K562 (cell line): ENCODE measurements around the gene DYSF. TPM values are rescaled to one million over a fixed set of nuclear protein-coding genes. Genes with fewer than 3 reads are reported as not detected.
A peak's percentile ranks its signal among the peaks of the same experiment; 100 is the strongest.

ENCODE experiments used
- ATAC-seq: fragments of 200-7000 bp; cut with Tn5 transposase; 3 replicates; pipeline ENCODE4 v1.9.1; 2020; ENCODE audit warnings: moderate library complexity
- BruUV-seq: library from RNA; stranded (reverse); fragments of 400-500 nt; replicated peaks from 2 replicates; lab custom pipeline; 2021; lab: Mats Ljungman, UMichigan
- CTCF ChIA-PET: fragments of 300-600 bp; formaldehyde crosslinking; extraction: SDS; loops from one replicate; lab custom pipeline; 2021; ENCODE audit warnings: low intra/inter-chr PET ratio; lab: Yijun Ruan, JAX
- POLR2A ChIA-PET: fragments of 300-600, 350-650 bp; sonication (Branson Sonifier 250); formaldehyde crosslinking; extraction: SDS; loops from one replicate; lab custom pipeline; 2021; ENCODE audit warnings: antibody characterized with exemption, inconsistent platforms; lab: Yijun Ruan, JAX
- DNase-seq, 4 experiments: peaks; one replicate each; pipeline versions ENCODE4 v3.0.0 to v3.0.0-alpha.2; 2011 to 2018; ENCODE audit warnings: low spot score in 3 of 4, mixed read lengths in 3 of 4; ENCODE audit errors: extremely low read depth in 1 of 4
- FAIRE-seq: peaks from 2 replicates; lab custom pipeline; 2011; peaks lifted over from hg19 to GRCh38; lab: Jason Lieb, UNC
- H2AFZ ChIP-seq: 2 replicates; pipeline ENCODE4 v1.6.0; 2011; ENCODE audit warnings: low read depth, low read length, control low read depth, inconsistent platforms
- H3K27ac ChIP-seq: fragments of 200-600 bp; 3 replicates; pipeline ENCODE4 v1.8.0; 2011; ENCODE audit warnings: low read depth, mild to moderate bottlenecking, control low read depth, inconsistent platforms, low read length, moderate library complexity, mixed read lengths; ENCODE audit errors: extremely low read depth
- H3K27me3 ChIP-seq, 2 experiments: fragments of 300-600 bp in 1 of 2; 2 replicates in 1 of 2; 3 replicates in 1 of 2; pipeline versions ENCODE4 v1.6.0 to v1.8.0; 2011; ENCODE audit warnings: inconsistent platforms in 2 of 2, low read length in 2 of 2, mild to moderate bottlenecking in 1 of 2, mixed read lengths in 1 of 2, moderate library complexity in 1 of 2; ENCODE audit not compliant: control insufficient read depth in 2 of 2, insufficient read depth in 2 of 2
- H3K36me3 ChIP-seq: fragments of 300-600 bp; 3 replicates; pipeline ENCODE4 v1.8.0; 2011; ENCODE audit warnings: mild to moderate bottlenecking, low read length, inconsistent platforms; ENCODE audit not compliant: control insufficient read depth, insufficient read depth
- H3K4me1 ChIP-seq, 2 experiments: fragments of 200-600 bp in 1 of 2; replicated peaks in 1 of 2; 2 replicates in 1 of 2; 3 replicates in 1 of 2; pipeline versions ENCODE4 v1.5.1 to v1.8.0; 2011; ENCODE audit warnings: inconsistent platforms in 2 of 2, low read length in 2 of 2, mild to moderate bottlenecking in 1 of 2, mixed read lengths in 1 of 2, moderate library complexity in 1 of 2; ENCODE audit not compliant: control insufficient read depth in 2 of 2, insufficient read depth in 2 of 2
- H3K4me2 ChIP-seq: 2 replicates; pipeline ENCODE4 v1.6.1; 2011; ENCODE audit warnings: low read length, control low read depth, inconsistent platforms, mixed read lengths; ENCODE audit not compliant: insufficient read depth
- H3K4me3 ChIP-seq: fragments of 200-600 bp; sonication (generic), shearing (Covaris generic); 2 replicates; pipeline ENCODE4 v1.5.1; 2016; ENCODE audit warnings: control low read depth, inconsistent platforms
- H3K79me2 ChIP-seq: fragments of 200-600 bp; 3 replicates; pipeline ENCODE4 v1.8.0; 2011; ENCODE audit warnings: low read length, inconsistent platforms; ENCODE audit not compliant: control insufficient read depth, insufficient read depth
- H3K9ac ChIP-seq, 2 experiments: 2 replicates each; pipeline versions ENCODE4 v1.6.0 to v1.6.1; 2011; ENCODE audit warnings: low read depth in 2 of 2, low read length in 2 of 2, control low read depth in 1 of 2, inconsistent platforms in 1 of 2, mild to moderate bottlenecking in 1 of 2, mixed read lengths in 1 of 2; ENCODE audit not compliant: insufficient read depth in 1 of 2
- H3K9me1 ChIP-seq: one replicate; pipeline ENCODE4 v1.6.0; 2011; ENCODE audit warnings: inconsistent platforms, mild to moderate bottlenecking, low read length, moderate library complexity; ENCODE audit not compliant: control insufficient read depth, insufficient read depth
- H3K9me3 ChIP-seq: replicated peaks from 2 replicates; pipeline ENCODE4 v1.5.1; 2011; ENCODE audit warnings: low read depth, low read length, inconsistent platforms; ENCODE audit not compliant: control insufficient read depth, insufficient read depth
- H4K20me1 ChIP-seq: replicated peaks from 2 replicates; pipeline ENCODE4 v1.6.1; 2011; ENCODE audit warnings: low read length, inconsistent platforms, mixed read lengths; ENCODE audit not compliant: control insufficient read depth, insufficient read depth
- BRD9 ChIP-seq: fragments of 450-650 bp; IDR thresholded peaks from 2 replicates; pipeline ENCODE4 v1.6.1; 2018; ENCODE audit warnings: low read depth; ENCODE audit not compliant: partially characterized antibody
- CEBPB ChIP-seq: fragments of 450-650 bp; IDR thresholded peaks from 2 replicates; pipeline ENCODE4 v1.6.1; 2016; ENCODE audit warnings: missing genetic modification characterization, missing compliant biosample characterization
- ETV5 ChIP-seq: sonication (generic); formaldehyde crosslinking; IDR thresholded peaks from 2 replicates; pipeline ENCODE4 v1.4.0; 2020; ENCODE audit warnings: low read depth, mild to moderate bottlenecking, missing genetic modification reagents
- HLTF ChIP-seq: fragments of 450-650 bp; IDR thresholded peaks from 2 replicates; pipeline ENCODE4 v1.6.1; 2016
- MAFF ChIP-seq: IDR thresholded peaks from 2 replicates; pipeline ENCODE4 v1.6.1; 2012; ENCODE audit warnings: low read length, improper control_type of control experiment
- ZNF316 ChIP-seq: fragments of 450-650 bp; IDR thresholded peaks from 2 replicates; pipeline ENCODE4 v1.6.1; 2016
- ZNF318 ChIP-seq, 2 experiments: fragments of 450-650 bp; IDR thresholded peaks; 2 replicates each; pipeline ENCODE4 v1.6.1; 2016; ENCODE audit warnings: mild to moderate bottlenecking in 2 of 2, borderline replicate concordance in 1 of 2, low read depth in 1 of 2, moderate library complexity in 1 of 2
- WGBS: fragments of 100-300 bp; shearing (Covaris generic); methylation state at CpG from one replicate; pipeline ENCODE4 v1.1.6; 2016; ENCODE audit warnings: low coverage, mixed read lengths; ENCODE audit not compliant: insufficient coverage; ENCODE audit errors: missing lambda C conversion rate; 5-methylcytosine and 5-hydroxymethylcytosine counted together
- in situ Hi-C: fragments of 300-500 bp; cut with MboI; formaldehyde crosslinking; loops from 4 replicates; pipeline ENCODE4 v1.15.0; 2018; ENCODE audit warnings: inconsistent platforms, mixed read lengths
- intact Hi-C: fragments of 100-400 bp; cut with micrococcal nuclease; formaldehyde crosslinking; loops from 2 replicates; pipeline ENCODE4 v1.14.2; 2022
- polyA plus RNA-seq, 8 experiments: library from polyadenylated mRNA; depleted of rRNA in 4 of 8; stranded (reverse) in 5 of 8; unstranded in 3 of 8; fragments of >200 nt; fragmentation: Nextera tagmentation in 2 of 8; fragmentation: Illumina TruSeq in 1 of 8; extraction: Ambion mirVana in 2 of 8; extraction: Trizol in 1 of 8; gene quantifications; 2 replicates each; pipeline versions ENCODE4 v1.2.1 to v1.2.3, GENCODE V29; 2011 to 2014; ENCODE audit warnings: inconsistent platforms in 1 of 8, missing spikeins in 1 of 8
- total RNA-seq, 7 experiments: library from RNA; depleted of rRNA in 6 of 7; stranded (reverse); fragments of >200 nt in 6 of 7; fragmentation: Illumina TruSeq in 2 of 7; extraction: Trizol in 2 of 7; gene quantifications; 2 replicates each; pipeline versions ENCODE4 v1.2.1 to v1.2.3, GENCODE V29; 2011 to 2021; ENCODE audit warnings: low replicate concordance in 1 of 7

The DYSF gene
- total and polyA plus RNA-seq, 9 of the 15 experiments (the other 6 are each of a cell fraction or from before 2014, with no cell fraction given) = 0.01 to 0.80 (median 0.29) TPM

GRCh38 chr2:71637736-71638135, 184.4 kb downstream of the DYSF start (continued):
- TF ChIP-seq HLTF (no peak), ZNF316 (no peak), ETV5 (no peak)

- H3K9ac ChIP-seq = no peak overlapping the region
- no peaks in the 10 kb centered on the region for H3K4me1 ChIP-seq
- peaks cover 0 to 23% of the 10 kb centered on the region in 2 experiments; a peak in 3 of 5 replicates for H3K27me3 ChIP-seq
- no peaks in the 10 kb centered on the region for H3K9me1 ChIP-seq
- WGBS = 0% methylated on average over 4 of the region's 4 CpGs
- in situ Hi-C loops (no loop called here), intact Hi-C loops (no loop called here)
- DNase-seq = no peak
- no TSS peak for BruUV-seq
- H3K4me2 ChIP-seq = no peak overlapping the region
- H3K79me2 ChIP-seq = no peaks in the 10 kb centered on the region
- ChIA-PET POLR2A (interaction anchor here (1.1 kb wide), 1 partner anchor 15 kb away, joined by 3 read pairs; no protein-coding TSS in a partner anchor), CTCF (no interaction called here)
- no peak overlapping the region for H3K4me3 ChIP-seq
- TF ChIP-seq MAFF = 0 out of 2 replicates have a peak, but pooled peaks have one; percentile 9
- no peak for TF ChIP-seq CEBPB (tag)
- H3K36me3 ChIP-seq = no peaks in the 10 kb centered on the region
- no peak for ATAC-seq
- no peak overlapping the region for H2AFZ ChIP-seq
- H3K27ac ChIP-seq = no peak overlapping the region
- no peak for FAIRE-seq
- H3K9me3 ChIP-seq = no peaks in the 10 kb centered on the region
- H4K20me1 ChIP-seq = no peaks in the 10 kb centered on the region
Measured at GRCh38 chr2:71639735-71640134, 186.4 kb downstream of the DYSF start.

- Histone ChIP-seq H3K79me2 (no peaks in the 10 kb centered on the region), H3K9me3 (no peaks in the 10 kb centered on the region), H3K36me3 (no peaks in the 10 kb centered on the region), H3K4me2 (no peak overlapping the region), H3K4me3 (no peak overlapping the region), H4K20me1 (no peaks in the 10 kb centered on the region), H3K4me1 (no peaks in the 10 kb centered on the region), H3K9me1 (no peaks in the 10 kb centered on the region), H3K9ac (no peak overlapping the region), H3K27me3 (peaks cover 3 to 30% of the 10 kb centered on the region in 2 experiments; a peak in 4 of 5 replicates), H3K27ac (no peak overlapping the region), H2AFZ (no peak overlapping the region)
- intact Hi-C loops = no loop called here
- whole genome bisulfite sequencing = 0% methylated on average over 5 of the region's 5 CpGs
- no TSS peak for BruUV-seq
- in situ Hi-C loops = no loop called here
- ChIA-PET CTCF (no interaction called here), POLR2A (no interaction called here)
- FAIRE-seq = no peak
- DNase-seq = no peak
- ATAC-seq = no peak
- TF ChIP-seq BRD9 = no peak
- TF ChIP-seq ZNF318 (IDR thresholded peaks at IDR 0.05; ENCODE audit: borderline replicate concordance in 1 of 2, low read depth in 1 of 2) = no peak
Measured at GRCh38 chr2:71640489-71640888, 187.1 kb downstream of the DYSF start.
